CD1c-positive myeloid dendritic cell (primary cell): Measurements from ENCODE around the gene ATL2.
"Not testable (repeated sequence)": the region's sequence is repeated elsewhere in the genome, so short reads cannot be mapped to it uniquely, and the experiment has no call there.

Experiments used
- DNase-seq: peaks from one replicate; pipeline ENCODE4 v3.0.0-alpha.2; 2016; ENCODE audit errors: extremely low spot score

ATL2 gene

DNA sequence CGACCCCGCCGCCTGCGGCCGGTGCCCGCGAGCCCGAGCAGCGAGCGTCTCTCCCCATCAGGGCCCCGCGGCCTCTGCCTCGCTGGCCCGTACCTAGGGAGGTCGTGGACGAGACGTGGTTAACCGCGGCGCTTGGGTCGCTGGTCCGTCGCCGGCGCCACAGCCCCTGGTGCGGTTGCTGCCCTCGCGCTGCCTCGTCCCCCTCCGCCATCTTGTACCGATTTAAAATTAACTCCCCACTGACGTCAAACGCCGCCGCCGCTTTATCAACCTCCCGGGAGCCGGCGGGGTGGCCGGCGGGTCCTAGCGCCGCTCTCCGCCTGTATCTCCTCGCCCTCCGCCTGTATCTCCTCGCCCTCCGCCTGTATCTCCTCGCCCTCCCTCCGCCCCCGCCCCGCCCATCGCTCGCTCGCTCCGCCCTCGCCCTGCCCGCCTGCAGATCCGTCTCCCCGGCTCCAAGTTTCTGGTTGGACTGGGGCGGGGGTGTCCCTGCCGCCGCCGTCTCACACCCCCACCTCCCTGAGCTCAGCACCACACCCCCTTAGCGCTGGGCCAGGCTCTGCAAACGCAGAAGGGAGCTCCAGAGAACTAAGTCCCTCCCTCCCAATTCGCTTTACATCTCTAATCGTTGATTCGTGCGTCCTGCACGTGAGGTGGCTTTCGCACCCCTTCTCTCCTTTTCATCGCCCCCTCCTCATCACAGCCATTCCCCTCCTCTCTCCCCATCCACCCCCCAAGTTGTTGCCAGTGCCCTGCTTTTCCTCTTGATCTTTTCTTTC lies at the start of gene ATL2:
TSS of gene ATL2 (minus strand) at position 224 of the 779 bp plus-strand sequence. CDS start at position 211, 13 bp downstream.
- DNase-seq = peak; percentile 96

DNA sequence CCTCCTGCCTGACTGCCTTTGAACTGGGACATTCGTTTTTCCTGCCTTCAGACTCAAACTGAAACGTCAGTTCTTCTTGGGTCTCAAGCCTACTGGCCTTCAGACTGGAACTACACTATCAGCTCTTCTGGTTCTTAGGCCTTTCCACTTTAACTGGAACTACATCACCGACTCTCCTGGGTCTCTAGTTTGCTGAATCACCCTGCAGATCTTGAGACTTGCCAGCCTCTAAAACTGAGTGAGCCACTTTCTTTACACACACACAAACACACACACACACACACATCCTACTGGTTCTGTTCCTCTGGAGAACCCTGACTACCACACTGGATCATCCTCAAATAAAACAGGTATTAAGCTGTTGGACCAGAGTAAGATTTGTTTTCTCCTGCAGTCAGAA lies 46.7 kb upstream of the ATL2 start:
- DNase-seq = no peak

DNA sequence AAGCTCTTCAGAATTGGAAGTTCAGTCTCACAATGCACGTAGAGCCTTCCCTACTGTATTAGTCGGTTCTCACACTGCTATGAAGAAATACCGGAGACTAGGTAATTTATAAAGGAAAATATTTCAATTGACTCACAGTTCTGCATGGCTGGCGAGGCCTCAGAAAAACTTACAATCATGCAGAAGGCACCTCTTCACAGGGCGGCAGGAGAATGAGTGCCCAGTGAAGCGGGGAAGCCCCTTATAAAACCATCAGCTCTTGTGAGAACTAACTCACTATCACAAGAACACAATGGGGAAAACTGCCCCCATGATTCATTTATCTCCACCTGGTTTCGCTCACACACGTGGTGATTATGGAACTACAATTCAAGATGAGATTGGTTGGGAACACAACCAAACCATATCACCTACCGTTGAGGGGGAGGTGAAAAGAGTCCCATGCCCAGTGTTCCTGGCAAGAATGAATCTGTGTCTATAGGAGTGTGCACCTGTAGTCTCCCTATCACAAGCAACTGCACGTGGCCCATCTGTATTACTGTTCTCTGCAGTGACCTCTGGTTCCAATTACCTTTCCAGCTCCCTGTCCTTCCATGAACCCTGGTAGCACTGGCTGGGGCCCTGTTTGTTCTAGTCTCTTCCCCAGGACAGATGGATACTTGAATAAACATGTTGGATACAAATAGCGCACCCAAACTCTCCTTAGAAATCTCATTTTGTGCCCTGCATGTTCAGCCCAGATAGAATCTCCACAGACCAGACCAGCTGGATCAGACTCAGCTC lies 44.4 kb upstream of the ATL2 start:
- no peak for DNase-seq

DNA sequence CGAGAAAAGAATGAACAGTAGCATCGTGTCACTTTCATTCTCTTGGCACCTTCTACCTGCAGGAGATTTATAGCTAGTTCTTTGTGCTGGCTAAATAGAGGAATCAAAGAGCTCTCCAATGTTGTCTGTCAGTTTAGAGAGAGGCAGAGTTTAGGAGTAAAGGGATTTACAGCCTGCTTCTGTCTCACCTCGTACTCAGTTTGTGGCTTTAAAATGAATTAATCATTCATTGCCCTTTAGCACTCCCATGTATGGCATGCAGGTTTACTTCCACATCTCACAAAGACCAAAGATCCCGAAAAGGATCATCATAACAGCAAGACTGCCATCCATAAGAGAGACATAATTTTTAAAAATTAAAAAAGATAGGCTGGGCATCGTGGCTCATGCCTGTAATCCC lies 42.4 kb upstream of the ATL2 start:
- no peak for DNase-seq

DNA sequence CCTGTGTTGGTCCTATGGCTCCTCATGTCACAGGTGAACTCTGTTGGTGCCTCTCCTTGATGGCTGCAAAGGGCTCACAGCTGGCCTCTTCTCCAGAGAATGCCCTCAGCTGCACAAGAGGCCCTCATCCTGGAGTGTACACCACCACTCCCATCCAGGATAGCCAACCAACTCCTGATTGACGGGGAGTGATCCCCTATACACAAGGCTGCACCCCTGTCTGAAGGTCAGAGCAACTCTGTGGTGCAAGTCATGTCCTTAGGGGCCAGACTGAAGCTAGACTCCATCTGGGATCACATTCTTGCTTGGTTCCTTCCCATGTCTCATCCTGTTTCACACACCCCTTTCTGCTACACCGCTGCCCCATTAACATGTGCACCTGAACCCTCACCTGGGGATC lies 41.7 kb upstream of the ATL2 start:
- DNase-seq = no peak

DNA sequence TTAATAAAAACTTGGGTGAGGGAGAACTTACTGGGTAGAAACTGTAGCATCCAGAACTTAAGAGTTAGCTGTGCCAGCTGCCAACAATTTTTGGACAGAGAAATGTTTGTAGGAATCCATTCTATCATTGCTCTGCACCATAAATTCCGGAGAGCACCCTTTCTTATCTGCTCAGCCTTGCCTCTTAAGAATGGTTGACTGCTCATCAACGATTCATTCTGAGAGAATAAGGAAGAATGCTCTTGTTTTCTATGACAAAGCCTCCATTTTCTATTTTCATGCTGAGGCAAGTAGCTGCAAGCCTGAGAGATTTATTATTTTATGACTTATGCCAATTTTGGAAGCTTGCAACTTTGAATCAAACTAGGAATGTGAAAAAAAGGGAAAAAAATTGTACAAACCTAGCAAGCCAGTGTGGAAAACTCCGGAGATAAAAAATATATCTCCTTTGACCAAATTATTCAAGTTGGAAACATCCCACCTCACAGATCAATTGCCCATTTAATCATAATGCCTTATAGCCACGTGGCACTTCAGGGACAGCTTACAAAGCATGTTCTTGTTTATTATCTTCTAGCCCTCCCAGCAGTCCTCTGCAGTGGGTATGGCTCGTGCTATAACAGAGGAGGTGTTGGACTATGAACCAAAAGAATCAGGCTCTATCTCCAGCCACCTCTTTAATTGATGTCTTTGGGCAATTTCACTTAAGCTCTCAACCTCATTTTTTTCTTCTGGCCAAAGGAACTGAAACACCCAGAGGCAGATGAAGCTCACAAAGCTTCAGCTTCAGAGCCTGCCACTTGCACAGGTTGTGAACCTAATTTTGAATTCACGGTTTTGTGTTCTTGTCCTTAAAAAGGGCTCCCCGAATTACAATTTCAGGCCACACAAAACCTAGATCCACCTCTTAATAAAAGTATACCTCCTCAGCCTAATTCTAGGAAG lies 40.9 kb upstream of the ATL2 start:
- DNase-seq = no peak

DNA sequence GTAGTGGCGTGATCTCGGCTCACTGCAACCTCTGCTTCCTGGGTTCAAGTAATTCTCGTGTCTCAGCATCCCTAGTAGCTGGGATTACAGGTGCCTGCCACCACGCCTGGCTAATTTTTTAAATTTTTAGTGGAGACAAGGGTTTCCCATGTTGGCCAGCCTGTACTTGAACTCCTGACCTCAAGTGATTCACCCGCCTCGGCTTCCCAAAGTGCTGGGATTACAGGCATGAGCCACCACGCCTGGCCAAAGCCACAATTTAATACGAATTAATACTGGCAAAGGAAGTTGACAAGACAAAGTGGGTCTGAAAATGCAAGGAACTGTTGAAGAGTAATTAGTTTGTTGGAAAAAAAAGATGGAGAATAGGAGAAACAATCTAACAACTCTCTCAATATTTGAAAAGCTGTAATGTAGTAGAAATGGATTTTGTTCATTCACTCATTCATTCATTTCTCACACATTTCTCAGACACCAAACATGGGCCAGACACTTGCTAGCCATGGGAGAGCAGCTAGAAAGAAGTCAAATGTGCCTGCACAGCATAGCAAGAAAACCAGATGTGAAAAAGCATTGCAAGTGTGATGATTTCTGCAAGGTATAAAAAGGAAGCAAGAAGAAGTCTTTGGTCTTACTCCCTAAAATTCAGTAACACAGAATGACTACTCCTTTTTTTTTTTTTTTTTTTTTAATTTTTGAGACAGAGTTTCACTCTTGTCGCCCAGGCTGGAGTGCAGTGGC lies 39.4 kb upstream of the ATL2 start:
- no peak for DNase-seq

DNA sequence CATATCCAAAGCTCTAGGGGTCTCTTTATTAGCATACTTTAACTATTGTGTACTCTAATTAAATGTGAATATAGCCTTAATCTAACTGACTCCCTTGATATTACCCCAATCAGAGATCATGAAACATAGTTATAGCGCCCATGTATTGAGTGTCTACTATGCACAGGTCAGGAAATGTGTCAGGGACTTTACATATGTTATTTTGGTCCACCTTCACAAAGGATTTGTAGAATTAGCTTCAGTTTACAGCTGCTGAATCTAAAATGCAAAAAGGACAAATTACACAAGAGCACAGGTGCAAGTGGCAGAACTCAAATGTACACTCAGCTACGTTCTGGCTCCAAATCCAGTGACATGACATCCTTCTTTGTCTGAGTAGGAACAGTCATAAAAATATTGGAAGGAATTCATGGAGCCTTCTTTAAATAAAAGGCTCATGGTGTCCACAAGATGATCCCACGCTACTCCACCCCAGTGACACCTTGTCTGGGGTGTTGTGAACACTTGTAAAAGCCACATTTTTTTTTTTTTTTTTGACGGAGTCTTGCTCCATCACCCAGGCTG lies 38.7 kb upstream of the ATL2 start:
- DNase-seq = no peak

DNA sequence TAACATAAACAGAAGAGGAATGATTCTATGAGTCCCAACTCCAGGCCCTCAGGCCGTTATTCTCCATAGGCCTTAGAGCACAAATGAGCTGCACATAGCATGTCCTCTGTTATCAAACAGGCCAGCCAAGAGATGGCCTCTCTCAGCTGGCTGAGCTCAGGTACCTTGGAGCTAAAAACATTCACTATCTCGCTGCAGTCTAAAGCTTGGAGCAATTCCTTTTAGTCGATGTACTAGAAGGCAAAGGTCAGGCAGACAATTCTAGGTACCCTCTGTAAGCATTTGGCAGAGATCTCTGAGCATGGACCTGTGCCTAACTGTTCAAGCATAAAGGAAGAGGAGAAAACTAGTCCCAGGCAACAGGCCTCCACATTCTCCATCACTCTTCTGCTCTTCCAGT lies 38.0 kb upstream of the ATL2 start:
- DNase-seq = no peak

DNA sequence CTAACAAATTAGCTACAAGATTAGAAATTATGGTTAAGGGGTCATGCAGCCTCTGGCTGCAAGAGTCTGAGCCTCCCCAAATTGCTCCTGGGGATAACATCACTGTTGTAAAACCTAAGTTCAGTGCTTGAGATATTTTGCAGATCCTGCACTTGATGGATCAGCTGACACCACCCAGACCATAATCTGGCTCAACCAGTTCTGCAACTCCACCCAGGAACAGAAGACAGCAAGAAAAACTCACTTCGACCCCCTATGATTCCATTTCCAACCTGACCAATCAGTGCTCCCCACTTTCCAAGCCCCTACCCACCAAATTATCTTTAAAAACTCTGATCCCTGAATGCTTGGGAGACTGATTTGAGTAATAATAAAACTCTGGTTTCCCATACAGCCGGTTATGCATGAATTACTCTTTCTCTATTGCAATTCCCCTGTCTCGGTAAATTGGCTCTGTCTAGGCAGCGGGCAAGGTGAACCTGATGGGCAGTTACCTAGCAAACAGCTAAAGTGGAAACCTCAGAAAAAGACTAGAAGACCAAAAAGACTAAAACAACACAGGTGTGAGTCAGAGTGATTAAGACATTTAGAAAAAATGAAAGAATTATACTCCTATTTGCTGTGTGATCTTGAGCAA lies 35.3 kb upstream of the ATL2 start:
- DNase-seq = not testable (repeated sequence)

DNA sequence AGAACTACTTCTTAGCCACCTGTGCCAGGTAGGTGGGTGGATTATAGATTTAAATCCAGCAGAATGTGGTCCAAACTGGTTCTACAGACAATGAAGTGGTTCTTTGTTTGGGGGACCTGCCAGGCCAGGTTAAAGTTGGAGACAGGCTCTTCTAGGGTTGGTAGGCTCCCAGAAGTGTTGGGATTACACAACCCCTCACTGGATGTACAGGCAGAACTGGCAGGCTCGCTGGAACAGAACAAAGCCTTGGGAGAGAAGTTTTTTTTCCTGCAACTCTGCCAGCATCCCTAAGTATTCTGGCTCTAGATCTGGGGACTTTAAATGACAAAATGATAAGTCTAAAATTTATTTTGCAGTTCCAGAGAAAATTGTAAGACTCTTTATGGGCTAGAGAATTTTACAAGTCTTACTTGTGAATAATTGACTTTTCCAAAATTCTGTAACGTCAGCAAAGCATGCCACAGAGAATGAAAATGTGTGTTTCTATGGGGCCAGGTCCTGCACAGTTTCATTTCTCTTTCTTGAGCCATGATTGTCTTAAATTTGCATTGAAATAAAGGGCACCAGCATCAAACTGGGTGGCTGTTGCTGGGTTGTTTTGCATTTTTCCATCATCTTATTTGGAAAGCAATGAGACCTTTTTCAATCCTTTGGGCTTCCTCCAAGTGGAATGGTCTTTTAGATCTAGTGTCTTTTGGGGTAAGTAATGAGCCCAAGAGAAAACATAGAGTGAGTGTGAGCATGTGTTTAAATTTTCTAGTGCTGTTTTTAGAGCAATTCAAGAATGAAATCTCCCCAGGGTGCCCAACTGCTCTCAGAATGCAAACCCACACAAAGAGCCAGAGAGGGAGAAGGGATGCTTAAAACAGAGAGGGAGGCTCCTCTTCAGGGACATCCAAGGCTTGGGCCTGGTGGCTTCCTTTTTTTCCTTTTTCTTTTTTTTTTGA lies 32.4 kb upstream of the ATL2 start:
- DNase-seq = no peak

DNA sequence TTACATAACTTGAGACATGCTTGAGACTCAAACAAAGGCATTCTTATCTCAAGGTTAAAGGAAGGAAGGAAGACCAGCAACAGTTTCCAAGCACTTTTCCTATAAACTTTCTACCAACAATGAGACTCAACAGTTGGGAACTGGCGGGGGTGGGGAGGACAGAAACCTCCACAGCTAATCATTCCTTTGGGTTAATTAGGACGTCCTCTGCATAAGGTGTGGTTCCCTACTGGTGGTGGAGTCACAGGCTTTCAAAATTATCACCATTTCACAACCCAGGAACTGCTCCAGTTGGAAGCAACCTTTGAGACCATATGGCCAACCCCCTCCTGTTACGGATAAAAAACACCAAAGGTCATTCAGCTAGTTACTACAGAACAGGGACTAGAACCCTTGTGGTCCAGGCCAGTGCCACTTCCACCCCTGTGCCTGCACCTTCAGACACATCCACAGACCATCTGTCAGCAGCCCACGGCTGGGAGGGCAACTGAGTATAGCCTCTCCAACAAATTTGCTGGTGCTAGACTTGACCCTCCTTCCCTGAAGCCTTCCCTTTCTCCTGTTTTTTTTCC lies 30.1 kb upstream of the ATL2 start:
- DNase-seq = no peak

DNA sequence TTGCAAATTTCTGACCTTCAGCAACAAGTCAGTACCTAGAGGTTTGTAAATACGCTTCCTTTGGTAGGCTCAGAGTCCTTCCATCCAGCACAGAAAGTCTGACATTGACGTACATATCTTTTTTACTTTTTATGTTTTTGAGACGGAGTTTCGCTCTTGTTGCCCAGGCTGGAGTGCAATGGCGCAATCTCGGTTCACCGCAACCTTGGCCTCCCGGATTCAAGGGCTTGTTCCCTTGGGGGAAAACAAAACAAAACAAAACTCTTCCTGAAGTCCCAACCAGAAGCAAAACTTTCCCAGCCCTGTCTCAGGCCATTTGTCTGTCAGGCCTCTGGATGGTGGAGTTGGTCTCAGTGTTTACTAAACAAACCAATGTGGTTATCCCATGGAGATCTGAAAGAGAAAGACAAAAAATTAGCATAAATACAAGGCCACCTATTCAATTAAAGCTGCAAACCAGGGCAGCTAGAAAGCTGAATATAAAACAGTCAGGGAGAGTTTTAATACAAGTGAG lies 29.6 kb upstream of the ATL2 start:
- no peak for DNase-seq

DNA sequence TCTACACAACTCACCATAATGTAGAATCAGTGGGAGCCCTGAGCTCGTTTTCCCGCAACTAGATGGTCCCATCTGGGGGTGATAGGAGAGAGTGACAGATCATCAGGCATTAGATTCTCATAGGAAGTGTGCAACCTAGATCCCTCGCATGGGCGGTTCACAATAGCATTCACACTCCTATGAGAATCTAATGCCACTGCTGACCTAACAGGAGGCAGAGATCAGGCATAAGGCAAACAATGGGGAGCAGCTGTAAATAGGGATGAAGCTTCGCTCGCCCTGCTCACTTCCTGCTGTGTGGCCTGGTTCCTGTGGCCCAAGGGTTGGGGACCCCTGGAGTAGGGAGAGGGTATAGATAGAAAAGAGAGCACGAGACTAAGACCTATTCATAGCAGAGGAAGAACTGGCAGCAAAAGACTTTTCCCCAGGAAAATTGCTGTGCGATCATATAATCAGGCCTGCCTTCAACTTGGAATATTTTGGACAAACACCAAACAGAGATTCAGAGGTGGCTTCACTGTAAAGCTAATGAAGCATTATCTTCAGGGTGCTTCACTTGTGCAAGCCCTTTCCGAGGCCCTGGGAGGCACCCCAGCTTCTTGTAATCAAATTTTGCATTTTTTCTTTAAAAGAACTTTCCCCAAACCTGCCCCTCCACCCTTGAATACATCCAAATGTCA lies 29.0 kb upstream of the ATL2 start:
- no peak for DNase-seq

DNA sequence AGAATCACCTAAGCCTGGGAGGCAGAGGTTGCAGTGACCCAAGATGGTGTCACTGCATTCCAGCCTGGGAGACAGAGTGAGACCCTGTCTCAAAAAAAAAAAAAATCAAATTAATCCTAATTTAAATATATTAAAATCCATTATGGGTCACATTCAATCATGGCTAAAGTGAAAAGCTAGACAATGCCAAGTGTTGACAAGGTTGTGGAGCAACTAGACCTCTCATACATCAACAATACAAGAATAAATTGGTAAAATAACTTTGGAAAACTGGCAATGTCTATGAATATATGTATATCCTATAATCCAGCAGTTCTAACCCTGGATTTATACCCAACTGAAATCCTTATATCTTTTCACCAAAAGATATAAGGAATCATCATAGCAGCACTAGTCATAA lies 23.4 kb upstream of the ATL2 start:
- no peak for DNase-seq

DNA sequence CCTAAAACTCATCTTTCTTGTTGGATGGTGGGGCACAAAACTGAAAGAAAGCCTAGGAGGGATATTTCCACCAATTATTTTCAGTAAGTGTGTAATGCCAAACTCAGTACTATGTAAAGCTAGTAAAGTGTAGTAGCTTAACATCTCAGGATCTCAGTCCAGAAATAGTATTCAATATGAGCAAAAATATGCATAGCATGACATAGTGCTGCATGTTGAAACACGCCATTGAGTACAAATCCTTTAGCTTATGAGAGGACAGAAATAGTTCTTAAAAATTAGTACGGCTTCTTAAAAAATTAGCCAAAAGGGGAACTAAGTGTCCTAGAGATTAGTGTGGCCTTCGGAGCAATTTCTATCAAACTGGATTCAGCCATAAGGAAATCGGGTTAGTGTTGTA lies 21.7 kb upstream of the ATL2 start:
- DNase-seq = no peak

DNA sequence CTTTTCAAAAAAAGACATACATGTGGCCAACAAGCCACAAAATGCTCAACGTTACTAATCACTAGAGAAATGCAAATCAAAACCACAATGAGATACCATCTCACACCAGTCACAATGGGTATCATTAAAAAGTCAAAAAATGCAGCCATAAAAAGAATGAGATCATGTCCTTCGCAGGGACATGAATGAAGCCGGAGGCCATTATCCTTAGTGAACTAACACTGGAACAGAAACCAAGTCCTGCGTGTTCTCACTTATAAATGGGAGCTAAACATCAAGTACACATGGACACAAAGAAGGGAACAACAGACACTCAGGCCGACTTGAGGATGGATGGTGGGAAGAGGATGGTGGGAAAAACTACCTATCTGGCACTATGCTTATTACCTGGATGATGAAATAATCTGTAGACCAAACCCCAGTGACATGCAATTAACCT lies 17.8 kb upstream of the ATL2 start:
- no peak for DNase-seq

DNA sequence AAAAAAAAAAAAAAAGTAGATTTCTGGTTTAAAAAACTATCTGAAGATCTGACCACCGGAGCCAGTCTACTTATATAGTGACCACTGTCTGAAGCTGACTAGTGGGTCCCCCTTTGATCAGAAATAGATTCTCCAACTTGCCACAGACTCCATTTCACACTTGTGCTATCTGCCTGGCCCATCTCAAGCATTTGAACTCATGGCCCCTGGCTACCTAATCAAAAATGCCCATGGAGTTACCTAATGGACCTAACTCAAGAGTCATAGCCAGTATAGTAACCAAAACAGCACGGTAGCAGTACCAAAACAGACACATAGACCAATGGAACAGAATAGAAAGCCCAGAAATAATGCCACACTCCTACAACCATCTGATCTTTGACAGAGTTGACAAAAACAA lies 17.0 kb upstream of the ATL2 start:
- no peak for DNase-seq
